GM23338 (cell line): ENCODE results near the gene BTK. TPM values are rescaled to one million over a fixed set of nuclear protein-coding genes. Genes with fewer than 3 reads are reported as not detected.
"Not testable (repeated sequence)": the region's sequence is repeated elsewhere in the genome, so short reads cannot be mapped to it uniquely, and the experiment has no call there.

ENCODE experiments used
- ATAC-seq: fragments of 200-7000 bp; cut with Tn5 transposase; 3 replicates; pipeline ENCODE4 v1.9.1; 2020
- DNase-seq: peaks from one replicate; pipeline ENCODE4 v3.0.0-alpha.2; 2015; ENCODE audit warnings: low spot score
- H2AFZ ChIP-seq: fragments of 200-600 bp; sonication (generic); 2 replicates; pipeline ENCODE4 v1.8.0; 2016; ENCODE audit warnings: antibody characterized with exemption, mild to moderate bottlenecking, moderate library complexity
- H3F3A ChIP-seq: fragments of 200-600 bp; sonication (generic); replicated peaks from 2 replicates; pipeline ENCODE4 v1.8.0; 2017; ENCODE audit warnings: antibody characterized with exemption, mixed run types, low read depth
- H3K27ac ChIP-seq: fragments of 200-600 bp; sonication (generic); 2 replicates; pipeline ENCODE4 v1.6.1; 2016; ENCODE audit warnings: low read depth
- H3K27me3 ChIP-seq: fragments of 200-600 bp; sonication (generic); 2 replicates; pipeline ENCODE4 v1.8.0; 2016; ENCODE audit warnings: mild to moderate bottlenecking, mixed run types, moderate library complexity; ENCODE audit not compliant: insufficient read depth
- H3K36me3 ChIP-seq: fragments of 200-600 bp; sonication (generic); 2 replicates; pipeline ENCODE4 v1.8.0; 2016; ENCODE audit warnings: mild to moderate bottlenecking; ENCODE audit not compliant: insufficient read depth
- H3K4me1 ChIP-seq: fragments of 200-600 bp; sonication (generic); 2 replicates; pipeline ENCODE4 v1.8.0; 2016; ENCODE audit warnings: mild to moderate bottlenecking, moderate library complexity; ENCODE audit not compliant: insufficient read depth
- H3K4me2 ChIP-seq: fragments of 200-600 bp; sonication (generic); 2 replicates; pipeline ENCODE4 v1.7.1; 2017; ENCODE audit warnings: mixed run types
- H3K4me3 ChIP-seq: fragments of 200-600 bp; sonication (generic); 2 replicates; pipeline ENCODE4 v1.6.1; 2016; ENCODE audit warnings: mixed run types
- H3K79me2 ChIP-seq: fragments of 200-600 bp; sonication (generic); replicated peaks from 2 replicates; pipeline ENCODE4 v1.8.0; 2017; ENCODE audit warnings: mild to moderate bottlenecking; ENCODE audit not compliant: insufficient read depth
- H3K9me2 ChIP-seq: fragments of 200-600 bp; sonication (generic); 2 replicates; pipeline ENCODE4 v1.8.0; 2017; ENCODE audit not compliant: insufficient read depth
- H4K20me1 ChIP-seq: fragments of 200-600 bp; sonication (generic); replicated peaks from 2 replicates; pipeline ENCODE4 v1.8.0; 2017; ENCODE audit warnings: mild to moderate bottlenecking; ENCODE audit not compliant: insufficient read depth
- H3K27ac Mint-ChIP-seq: 2 replicates; pipeline ENCODE4 v1.8.0; 2020; ENCODE audit warnings: inconsistent platforms, mild to moderate bottlenecking, moderate library complexity, mixed read lengths
- H3K27me3 Mint-ChIP-seq: 3 replicates; pipeline ENCODE4 v1.8.0; 2022; ENCODE audit warnings: low read depth, mild to moderate bottlenecking, moderate library complexity, mixed read lengths, inconsistent platforms; ENCODE audit not compliant: insufficient read depth, poor library complexity
- H3K36me3 Mint-ChIP-seq: 3 replicates; pipeline ENCODE4 v1.8.0; 2021; ENCODE audit warnings: low read depth, mild to moderate bottlenecking, inconsistent platforms, moderate library complexity, mixed read lengths
- H3K4me1 Mint-ChIP-seq: 3 replicates; pipeline ENCODE4 v1.8.0; 2020; ENCODE audit warnings: mild to moderate bottlenecking, inconsistent platforms, mixed read lengths
- H3K4me3 Mint-ChIP-seq: 3 replicates; pipeline ENCODE4 v1.8.0; 2021; ENCODE audit warnings: moderate library complexity, mild to moderate bottlenecking, inconsistent platforms, mixed read lengths
- H3K9me3 Mint-ChIP-seq: 3 replicates; pipeline ENCODE4 v1.8.0; 2020; ENCODE audit warnings: moderate library complexity, mild to moderate bottlenecking, inconsistent platforms, mixed read lengths
- EZH2 ChIP-seq: fragments of 200-600 bp; sonication (generic); IDR thresholded peaks from one replicate; pipeline ENCODE4 v1.8.0; 2017; ENCODE audit warnings: antibody characterized with exemption, mild to moderate bottlenecking, low read depth; ENCODE audit not compliant: unreplicated experiment
- EZH2phosphoT487 ChIP-seq: fragments of 200-600 bp; sonication (generic); IDR thresholded peaks from one replicate; pipeline ENCODE4 v1.8.1; 2018; ENCODE audit warnings: antibody characterized with exemption; ENCODE audit not compliant: unreplicated experiment
- JUNB ChIP-seq: IDR thresholded peaks from one replicate; pipeline ENCODE4 v1.6.1; 2016; ENCODE audit warnings: antibody characterized with exemption; ENCODE audit not compliant: unreplicated experiment
- POLR2AphosphoS5 ChIP-seq: IDR thresholded peaks from 2 replicates; pipeline ENCODE4 v1.6.1; 2016; ENCODE audit warnings: antibody characterized with exemption, low read depth
- ZNF114 ChIP-seq: fragments of 250-450 bp; sonication (Bioruptor Pico); IDR thresholded peaks from 2 replicates; pipeline ENCODE4 v1.5.0; 2020; ENCODE audit warnings: mild to moderate bottlenecking, moderate library complexity
- polyA plus RNA-seq: library from polyadenylated mRNA; unstranded; fragments of >200 nt; fragmentation: Nextera tagmentation; extraction: Ambion mirVana; gene quantifications from 2 replicates; pipeline ENCODE4 v1.2.1, GENCODE V29; 2016
- small RNA-seq: library from RNA; depleted of rRNA; stranded (forward); fragments of <200 nt; gene quantifications from one replicate; pipeline ENCODE3, GENCODE V24; 2014; ENCODE audit warnings: low replicate concordance
- total RNA-seq: library from RNA; depleted of rRNA; stranded (reverse); fragments of >200 nt; shearing (Covaris generic); gene quantifications from 2 replicates; pipeline ENCODE4 v1.2.3, GENCODE V29; 2014; rRNA removed

Gene BTK
- total and polyA plus RNA-seq, 2 experiments from 2014 or later: 0.19 to 0.31 TPM

GRCh38 chrX:101334310-101334709 is 51.7 kb downstream of the BTK start:
- not testable (repeated sequence) for H3F3A ChIP-seq, H3K79me2 ChIP-seq, H3K27ac Mint-ChIP-seq, H3K4me3 ChIP-seq, H3K27me3 ChIP-seq, H3K4me1 ChIP-seq, DNase-seq, H3K4me1 Mint-ChIP-seq, H3K36me3 ChIP-seq, H2AFZ ChIP-seq, H3K27ac ChIP-seq, H3K27me3 Mint-ChIP-seq, ATAC-seq, H3K9me3 Mint-ChIP-seq, H3K4me2 ChIP-seq, H4K20me1 ChIP-seq, H3K36me3 Mint-ChIP-seq, H3K9me2 ChIP-seq, H3K4me3 Mint-ChIP-seq

GRCh38 chrX:101326600-101326999 is 59.4 kb downstream of the BTK start:
- not testable (repeated sequence) for H3K27me3 Mint-ChIP-seq, H3K79me2 ChIP-seq, H4K20me1 ChIP-seq, H3K27ac ChIP-seq, H3K27me3 ChIP-seq, H3K36me3 Mint-ChIP-seq, ATAC-seq, H3K4me1 Mint-ChIP-seq, H3F3A ChIP-seq, H3K9me3 Mint-ChIP-seq, H3K4me3 ChIP-seq, H3K4me2 ChIP-seq, H3K27ac Mint-ChIP-seq, DNase-seq, H3K4me3 Mint-ChIP-seq, H2AFZ ChIP-seq, H3K9me2 ChIP-seq, H3K4me1 ChIP-seq, H3K36me3 ChIP-seq

GRCh38 chrX:101303790-101304189 is 82.2 kb downstream of the BTK start:
- Histone ChIP-seq H4K20me1 (no peaks in the 10 kb centered on the region), H3K27me3 (no peaks in the 10 kb centered on the region), H3K27ac (no peak overlapping the region), H3K4me1 (no peaks in the 10 kb centered on the region), H3K36me3 (no peaks in the 10 kb centered on the region), H3K4me3 (no peak overlapping the region), H2AFZ (no peak overlapping the region), H3K4me2 (no peak overlapping the region), H3K79me2 (no peaks in the 10 kb centered on the region), H3F3A (no peaks in the 10 kb centered on the region), H3K9me2 (no peaks in the 10 kb centered on the region)
- ATAC-seq (no peak), DNase-seq (no peak)
- H3K4me1 Mint-ChIP-seq: no peaks in the 10 kb centered on the region
- no peaks in the 10 kb centered on the region for H3K9me3 Mint-ChIP-seq
- H3K27ac Mint-ChIP-seq: no peak overlapping the region
- no peaks in the 10 kb centered on the region for H3K36me3 Mint-ChIP-seq
- TF ChIP-seq POLR2AphosphoS5 (no peak), JUNB (no peak), EZH2 (no peak), ZNF114 (CRISPR knock-in tag) (no peak), EZH2phosphoT487 (no peak)
- H3K27me3 Mint-ChIP-seq: peaks cover 3% of the 10 kb centered on the region
- no peak overlapping the region for H3K4me3 Mint-ChIP-seq

Small RNA genes within 50 kb of the gene (small RNA-seq; reads per million reads assigned to genes)
- gene RNU6-934P: not detected

Other genes with a start within 250 kb of the BTK start
- 0.24 and 0.39 TPM in 2 replicates for gene DRP2, start 166.4 kb downstream of the BTK start, total RNA-seq
- gene DRP2, start 166.4 kb downstream of the BTK start, polyA plus RNA-seq: 0.09 TPM in 1 of 2 replicates, not detected in the other
- 0.58 TPM in 1 of 2 replicates, not detected in the other for gene TAF7L, start 94.9 kb downstream of the BTK start, total RNA-seq
- 0.37 and 0.66 TPM in 2 replicates for gene TAF7L, start 94.9 kb downstream of the BTK start, polyA plus RNA-seq
- 19.3 and 23.5 TPM in 2 replicates for gene TIMM8A, start 37.4 kb downstream of the BTK start, total RNA-seq
- gene TIMM8A, start 37.4 kb downstream of the BTK start, polyA plus RNA-seq: 38.3 and 41.7 TPM in 2 replicates
- gene RPL36A, start 4.8 kb upstream of the BTK start, total RNA-seq: 901 and 2,255 TPM in 2 replicates
- gene RPL36A, start 4.8 kb upstream of the BTK start, polyA plus RNA-seq: 1,348 and 1,607 TPM in 2 replicates
- 44.4 and 48.5 TPM in 2 replicates for gene GLA, start 21.7 kb upstream of the BTK start, total RNA-seq
- gene GLA, start 21.7 kb upstream of the BTK start, polyA plus RNA-seq: 34.7 and 37.2 TPM in 2 replicates
- 59.2 and 60.5 TPM in 2 replicates for gene HNRNPH2, start 22.0 kb upstream of the BTK start, total RNA-seq
- 68.9 and 80.1 TPM in 2 replicates for gene HNRNPH2, start 22.0 kb upstream of the BTK start, polyA plus RNA-seq
- 12.9 and 13.3 TPM in 2 replicates for gene ARMCX4, start 99.3 kb upstream of the BTK start, total RNA-seq
- 9.3 and 11.9 TPM in 2 replicates for gene ARMCX4, start 99.3 kb upstream of the BTK start, polyA plus RNA-seq
- 22.9 and 26.9 TPM in 2 replicates for gene ARMCX1, start 164.4 kb upstream of the BTK start, total RNA-seq
- 27.9 and 28.0 TPM in 2 replicates for gene ARMCX1, start 164.4 kb upstream of the BTK start, polyA plus RNA-seq
- gene ARMCX6, start 231.8 kb upstream of the BTK start, total RNA-seq: 21.2 and 23.8 TPM in 2 replicates
- 16.0 and 27.0 TPM in 2 replicates for gene ARMCX6, start 231.8 kb upstream of the BTK start, polyA plus RNA-seq
- gene ARMCX3, start 237.0 kb upstream of the BTK start, total RNA-seq: 16.5 and 17.9 TPM in 2 replicates
- gene ARMCX3, start 237.0 kb upstream of the BTK start, polyA plus RNA-seq: 11.8 and 14.4 TPM in 2 replicates